ENCODE data around the gene OR52D1. TPM values are rescaled to one million over a fixed set of nuclear protein-coding genes. Genes with fewer than 3 reads are reported as not detected.

Gene OR52D1
- total RNA-seq, 1 donor from 2014 or later = not detected

- no peak for DNase-seq
- Histone ChIP-seq H3K4me1 (no peaks in the 10 kb centered on the region), H3K27ac (no peak overlapping the region), H3K27me3 (no peaks in the 10 kb centered on the region), H3K4me3 (no peak overlapping the region), H3K36me3 (no peaks in the 10 kb centered on the region), H3K9me3 (no peaks in the 10 kb centered on the region)
- intact Hi-C loops (cut with DNase I) = no loop called here
- TF ChIP-seq CTCF (IDR thresholded peaks at IDR 0.05) = no peak
- ATAC-seq = no peak
Measured at GRCh38 chr11:5504403-5504921, 16.0 kb downstream of the OR52D1 start.

- H3K4me3 ChIP-seq = no peak overlapping the region
- no peak for TF ChIP-seq CTCF (IDR thresholded peaks at IDR 0.05)
- DNase-seq (no peak), ATAC-seq (no peak)
- no peak overlapping the region for H3K27ac ChIP-seq
- no peaks in the 10 kb centered on the region for H3K9me3 ChIP-seq
- H3K36me3 ChIP-seq = no peaks in the 10 kb centered on the region
- H3K4me1 ChIP-seq = no peaks in the 10 kb centered on the region
- intact Hi-C loops (cut with DNase I) = no loop called here
- H3K27me3 ChIP-seq = no peaks in the 10 kb centered on the region
Measured at GRCh38 chr11:5505363-5506048, 17.0 kb downstream of the OR52D1 start.

DNA sequence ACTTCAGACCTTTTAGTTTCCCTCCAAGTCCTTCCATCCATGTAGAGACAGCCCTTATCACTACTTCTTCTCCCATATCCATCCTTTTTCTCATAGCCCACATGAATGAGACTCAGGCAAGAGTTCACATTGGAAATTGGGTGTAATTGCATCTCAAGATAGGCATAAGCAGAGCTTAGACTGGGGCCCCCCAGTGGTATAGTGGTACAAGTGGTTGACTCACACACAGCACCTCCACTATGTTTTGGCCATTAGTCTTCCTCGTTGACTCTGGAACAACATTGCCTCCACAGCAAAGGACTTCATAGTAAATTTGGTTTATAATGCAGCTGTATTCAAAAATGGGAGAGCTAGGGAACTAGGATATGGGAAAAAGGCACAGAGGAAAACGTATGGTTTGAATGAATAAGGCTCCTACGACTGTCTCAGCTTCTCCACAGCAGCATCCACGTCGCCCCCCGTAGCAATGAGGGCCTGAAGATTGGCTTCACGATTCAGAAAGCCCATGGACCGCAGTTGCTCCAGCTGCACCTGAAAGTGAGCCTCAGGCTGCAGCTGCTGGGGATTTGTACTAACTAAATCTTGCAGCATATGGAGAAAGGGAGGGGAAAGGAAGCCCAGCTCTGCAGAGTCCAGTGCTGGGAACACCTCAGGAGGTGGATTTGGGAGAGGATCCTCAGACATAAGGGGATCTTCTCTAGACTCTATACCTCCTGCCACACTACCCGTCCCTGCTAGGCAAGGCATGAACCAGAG lies 18.9 kb downstream of the OR52D1 start:
- Histone ChIP-seq H3K27ac (no peak overlapping the region), H3K36me3 (no peaks in the 10 kb centered on the region), H3K4me1 (no peaks in the 10 kb centered on the region), H3K9me3 (no peaks in the 10 kb centered on the region), H3K4me3 (no peak overlapping the region), H3K27me3 (no peaks in the 10 kb centered on the region)
- no peak for TF ChIP-seq CTCF (IDR thresholded peaks at IDR 0.05)
- no peak for ATAC-seq
- no peak for DNase-seq
- intact Hi-C loops (cut with DNase I) = no loop called here

- no peaks in the 10 kb centered on the region for H3K36me3 ChIP-seq
- no peaks in the 10 kb centered on the region for H3K9me3 ChIP-seq
- H3K4me1 ChIP-seq = no peaks in the 10 kb centered on the region
- ATAC-seq = no peak
- H3K27me3 ChIP-seq = no peaks in the 10 kb centered on the region
- DNase-seq = no peak
- intact Hi-C loops (cut with DNase I) = no loop called here
- H3K27ac ChIP-seq = no peak overlapping the region
- no peak overlapping the region for H3K4me3 ChIP-seq
- no peak for TF ChIP-seq CTCF (IDR thresholded peaks at IDR 0.05)
Measured at GRCh38 chr11:5507933-5508305, 19.4 kb downstream of the OR52D1 start.

- no peaks in the 10 kb centered on the region for H3K4me1 ChIP-seq
- intact Hi-C loops (cut with DNase I) = no loop called here
- ATAC-seq = no peak
- H3K27me3 ChIP-seq = no peaks in the 10 kb centered on the region
- DNase-seq = no peak
- H3K4me3 ChIP-seq = no peak overlapping the region
- TF ChIP-seq CTCF (IDR thresholded peaks at IDR 0.05) = no peak
- no peaks in the 10 kb centered on the region for H3K36me3 ChIP-seq
- no peak overlapping the region for H3K27ac ChIP-seq
- H3K9me3 ChIP-seq = no peaks in the 10 kb centered on the region
Measured at GRCh38 chr11:5508605-5509004, 20.1 kb downstream of the OR52D1 start.

Measured in upper lobe of right lung (tissue), 1 donor.